Hematopoietic multipotent progenitor cell treated with erythropoietin and hydrocortisone succinate and interleukin-3 and kit ligand, for 17 days (in vitro differentiated cells): Measurements from ENCODE around the gene GGA1.
A peak's percentile ranks its signal among the peaks of the same experiment; 100 is the strongest.

ENCODE experiments used
- DNase-seq: peaks from one replicate; pipeline ENCODE4 v3.0.0-alpha.2; 2015; ENCODE audit warnings: low spot score

Gene GGA1

DNA sequence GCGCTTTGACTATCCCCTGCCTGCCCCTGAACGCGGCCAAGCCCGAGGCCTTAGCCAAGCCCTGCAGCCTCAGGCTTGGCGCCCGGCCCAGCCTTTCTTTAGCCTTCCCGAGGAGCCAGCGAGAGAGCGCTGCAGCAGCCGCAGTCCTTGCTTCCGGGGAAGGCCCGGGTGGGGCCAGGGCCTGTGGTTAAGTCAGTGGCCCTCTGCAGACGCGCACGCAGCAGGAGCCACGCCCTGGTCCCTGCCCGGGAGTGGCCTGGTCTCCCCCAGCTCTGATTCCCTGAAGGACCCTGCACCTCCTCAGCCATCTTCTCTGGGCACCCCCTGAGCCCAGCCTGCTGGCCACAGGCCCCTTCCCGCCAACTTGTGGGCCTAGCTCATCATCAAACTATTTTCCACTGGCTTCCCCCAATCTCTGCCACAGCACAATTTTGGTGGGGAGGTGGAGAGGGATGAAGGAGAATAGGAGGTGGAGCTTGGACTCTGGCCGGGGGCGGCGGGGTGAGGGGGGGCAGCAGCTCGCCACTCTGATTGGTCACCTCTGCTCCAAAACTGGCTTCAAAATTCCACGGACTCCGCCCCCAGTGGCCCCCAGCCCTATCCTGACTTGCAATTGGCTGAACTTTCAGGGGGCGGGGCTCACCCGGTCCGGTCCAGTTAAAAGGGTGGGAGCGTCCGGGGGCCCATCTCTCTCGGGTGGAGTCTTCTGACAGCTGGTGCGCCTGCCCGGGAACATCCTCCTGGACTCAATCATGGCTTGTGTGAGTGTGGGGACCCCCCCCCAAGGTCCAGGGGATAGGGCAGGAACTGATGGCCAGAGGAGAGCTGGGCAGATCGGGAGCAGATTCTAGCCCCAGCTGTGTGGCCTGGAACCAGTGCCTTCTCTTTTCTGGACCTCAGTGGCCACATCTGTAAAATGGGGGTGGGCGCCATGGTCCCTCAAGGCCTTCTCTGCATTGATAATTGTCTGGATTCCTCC, 66.6 kb downstream of the GGA1 start, which contains the start of gene LGALS1:
Gene LGALS1 (plus strand): TSS at position 686 of the 979 bp plus-strand sequence. CDS start 67 bp downstream, at position 753.
- peak; percentile 21 for DNase-seq

GRCh38 chr22:37675930-37676735, 67.5 kb downstream of the GGA1 start:
- DNase-seq: no peak

DNA sequence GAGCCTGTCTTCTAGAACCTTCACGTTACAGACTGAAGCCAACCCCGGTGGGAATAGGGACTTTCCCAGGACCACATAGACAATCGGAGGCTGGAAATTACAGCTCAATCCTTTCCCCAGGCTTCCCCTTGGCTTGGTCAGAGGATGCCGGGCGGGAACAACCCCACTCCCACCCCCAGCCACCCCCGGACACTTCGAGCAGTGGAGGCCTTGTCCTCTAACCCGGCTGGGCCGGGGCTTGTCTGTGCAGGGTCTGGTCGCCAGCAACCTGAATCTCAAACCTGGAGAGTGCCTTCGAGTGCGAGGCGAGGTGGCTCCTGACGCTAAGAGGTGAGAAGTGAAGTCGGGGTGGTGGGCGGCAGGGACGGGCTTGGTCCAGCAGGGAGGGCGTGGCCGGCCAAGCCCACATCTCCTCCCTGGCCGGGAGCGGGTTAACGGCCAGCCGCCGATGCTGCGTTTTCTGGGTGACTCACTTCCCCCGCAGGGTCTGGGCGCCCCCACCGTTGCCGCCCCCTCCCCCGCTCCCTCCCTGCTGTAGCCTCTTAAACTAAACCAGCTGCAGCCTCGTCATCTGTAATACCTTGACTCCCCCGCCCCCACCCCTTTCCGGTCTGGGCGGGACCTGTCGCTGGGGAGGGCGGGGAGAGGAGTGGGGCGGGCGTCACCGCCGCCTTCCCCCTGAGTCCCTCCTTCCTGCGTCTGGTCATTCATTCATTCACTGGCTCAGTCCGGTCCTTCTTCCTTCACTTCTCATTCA, 68.3 kb downstream of the GGA1 start:
- DNase-seq: peak; percentile 25

GRCh38 chr22:37677493-37677974, 68.9 kb downstream of the GGA1 start:
- DNase-seq: no peak

DNA sequence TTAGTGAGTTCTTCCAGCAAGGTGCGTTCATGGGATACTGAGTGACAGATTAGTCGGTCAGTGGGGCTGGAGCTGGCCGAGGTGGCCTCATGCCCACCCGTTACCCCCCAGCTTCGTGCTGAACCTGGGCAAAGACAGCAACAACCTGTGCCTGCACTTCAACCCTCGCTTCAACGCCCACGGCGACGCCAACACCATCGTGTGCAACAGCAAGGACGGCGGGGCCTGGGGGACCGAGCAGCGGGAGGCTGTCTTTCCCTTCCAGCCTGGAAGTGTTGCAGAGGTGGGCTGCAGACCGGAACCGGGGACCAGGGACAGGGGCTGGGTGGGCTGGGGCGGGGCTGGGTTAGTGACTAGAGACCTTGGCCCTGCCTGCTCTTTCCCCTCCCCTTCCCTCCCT, 69.7 kb downstream of the GGA1 start:
- DNase-seq: no peak

DNA sequence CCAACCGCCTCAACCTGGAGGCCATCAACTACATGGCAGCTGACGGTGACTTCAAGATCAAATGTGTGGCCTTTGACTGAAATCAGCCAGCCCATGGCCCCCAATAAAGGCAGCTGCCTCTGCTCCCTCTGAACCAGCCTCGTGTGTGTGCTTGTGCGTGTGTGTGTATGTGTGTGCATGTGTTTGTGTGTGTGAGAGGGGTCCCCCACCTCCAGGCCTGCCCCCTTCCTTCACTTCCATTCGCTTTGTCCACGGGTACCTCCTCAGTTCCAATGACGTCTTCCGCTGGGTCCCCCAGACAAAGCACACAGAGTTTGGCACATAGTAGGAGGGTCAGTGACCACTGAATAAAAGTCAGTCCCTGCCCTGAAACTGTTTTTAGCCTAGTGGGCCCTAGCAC, 71.0 kb downstream of the GGA1 start:
- DNase-seq: no peak

GRCh38 chr22:37680191-37680851, 71.7 kb downstream of the GGA1 start:
- DNase-seq: no peak

- DNase-seq: no peak
Measured at GRCh38 chr22:37681001-37681424, 72.4 kb downstream of the GGA1 start.

DNA sequence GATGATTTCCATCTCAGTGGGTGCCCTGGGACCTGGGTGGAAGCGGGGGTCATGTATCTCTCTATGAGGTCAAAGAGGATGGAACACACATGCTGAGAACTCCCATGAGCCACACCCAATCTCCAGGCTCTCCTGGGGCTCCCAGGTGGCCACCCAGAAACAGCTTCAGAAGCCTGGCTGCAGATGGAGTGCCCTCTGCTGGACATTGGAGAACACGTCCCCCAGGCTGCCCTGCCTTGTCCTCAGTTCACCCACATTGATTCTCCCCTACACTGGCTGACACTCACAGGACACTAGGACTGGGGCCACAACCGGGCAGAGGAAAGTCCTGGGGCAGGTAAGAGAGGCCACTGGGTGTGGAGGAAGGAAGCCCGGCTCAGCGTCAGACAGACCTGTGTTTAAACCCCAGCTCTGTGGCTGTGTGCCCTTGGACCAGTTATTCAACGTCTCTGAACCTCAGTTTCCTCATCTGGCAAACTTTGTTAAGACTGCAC, 73.0 kb downstream of the GGA1 start:
- peak; percentile 75 for DNase-seq
